CD14-positive monocyte (primary cell): ENCODE measurements around the gene NMUR1. TPM values are rescaled to one million over a fixed set of nuclear protein-coding genes. Genes with fewer than 3 reads are reported as not detected.

Source experiments
- DNase-seq, 3 donors: peaks; one replicate each; pipeline ENCODE4 v3.0.0-alpha.2; 2011 to 2022
- H2AFZ ChIP-seq: 2 replicates; pipeline ENCODE4 v1.6.0; 2012; ENCODE audit warnings: mild to moderate bottlenecking, low read depth, low read length, inconsistent platforms; ENCODE audit not compliant: insufficient read depth, poor library complexity, severe bottlenecking
- H3K27ac ChIP-seq, 2 donors: 1 replicate in 1 of 2; 2 replicates in 1 of 2; pipeline ENCODE4 v1.5.1; 2012 to 2013; ENCODE audit warnings: low read length in 2 of 2, control low read depth in 1 of 2, inconsistent platforms in 1 of 2, low read depth in 1 of 2, mild to moderate bottlenecking in 1 of 2
- H3K27me3 ChIP-seq, 2 donors: one replicate each; pipeline versions ENCODE4 v1.6.0 to v1.6.1; 2011 to 2013; ENCODE audit warnings: low read length in 2 of 2; ENCODE audit not compliant: control insufficient read depth in 2 of 2, insufficient read depth in 2 of 2
- H3K36me3 ChIP-seq, 2 donors: replicated peaks in 1 of 2; 1 replicate in 1 of 2; 2 replicates in 1 of 2; pipeline versions ENCODE4 v1.5.1 to v1.6.1; 2012 to 2013; ENCODE audit warnings: low read length in 2 of 2, control low read depth in 1 of 2, inconsistent platforms in 1 of 2, mild to moderate bottlenecking in 1 of 2; ENCODE audit not compliant: insufficient read depth in 2 of 2, control insufficient read depth in 1 of 2
- H3K4me1 ChIP-seq, 2 donors: 1 replicate in 1 of 2; 2 replicates in 1 of 2; pipeline versions ENCODE4 v1.5.1 to v1.6.1; 2012 to 2013; ENCODE audit warnings: low read length in 2 of 2, control low read depth in 1 of 2, inconsistent platforms in 1 of 2, mild to moderate bottlenecking in 1 of 2, moderate library complexity in 1 of 2; ENCODE audit not compliant: insufficient read depth in 2 of 2, control insufficient read depth in 1 of 2
- H3K4me2 ChIP-seq: replicated peaks from 2 replicates; pipeline ENCODE3; 2012; ENCODE audit warnings: low read length, moderate library complexity, mild to moderate bottlenecking; ENCODE audit not compliant: poor library complexity, severe bottlenecking; ENCODE audit errors: extremely low read depth
- H3K4me3 ChIP-seq, 3 experiments: fragments of 200-600 bp in 1 of 3; sonication (generic) in 1 of 3; replicated peaks in 1 of 3; 1 replicate in 2 of 3; 2 replicates in 1 of 3; pipeline ENCODE4 v1.5.1; 2011 to 2013; ENCODE audit warnings: low read length in 3 of 3, mild to moderate bottlenecking in 3 of 3, control low read depth in 2 of 3, low read depth in 2 of 3, inconsistent platforms in 1 of 3, moderate library complexity in 1 of 3
- H3K79me2 ChIP-seq: 2 replicates; pipeline ENCODE4 v1.6.0; 2012; ENCODE audit warnings: mild to moderate bottlenecking, control low read depth, inconsistent platforms, low read length, moderate library complexity; ENCODE audit not compliant: insufficient read depth
- H3K9ac ChIP-seq: 2 replicates; pipeline ENCODE4 v1.6.0; 2017; ENCODE audit warnings: low read length, mild to moderate bottlenecking; ENCODE audit not compliant: insufficient read depth, poor library complexity, severe bottlenecking
- H3K9me3 ChIP-seq, 2 donors: replicated peaks in 1 of 2; 1 replicate in 1 of 2; 2 replicates in 1 of 2; pipeline versions ENCODE4 v1.5.1 to v1.6.1; 2012 to 2013; ENCODE audit warnings: low read length in 2 of 2, control low read depth in 1 of 2; ENCODE audit not compliant: control insufficient read depth in 1 of 2, insufficient read depth in 1 of 2
- H4K20me1 ChIP-seq: 2 replicates; pipeline ENCODE4 v1.6.0; 2012; ENCODE audit warnings: mild to moderate bottlenecking, low read length, control low read depth, moderate library complexity; ENCODE audit not compliant: insufficient read depth
- H3K27ac Mint-ChIP-seq, 7 donors: one replicate each; pipeline ENCODE4 v1.8.0; 2020; ENCODE audit warnings: mild to moderate bottlenecking in 7 of 7, mixed read lengths in 7 of 7, moderate library complexity in 6 of 7, inconsistent platforms in 2 of 7
- H3K27me3 Mint-ChIP-seq, 3 donors: one replicate each; pipeline ENCODE4 v1.8.0; 2021 to 2022; ENCODE audit warnings: low read depth in 3 of 3, mild to moderate bottlenecking in 3 of 3, mixed read lengths in 3 of 3, moderate library complexity in 3 of 3, inconsistent platforms in 1 of 3
- H3K36me3 Mint-ChIP-seq, 2 donors: one replicate each; pipeline ENCODE4 v1.8.0; 2020; ENCODE audit warnings: mixed read lengths in 2 of 2, inconsistent platforms in 1 of 2, mild to moderate bottlenecking in 1 of 2
- H3K4me1 Mint-ChIP-seq: one replicate; pipeline ENCODE4 v1.8.0; 2020; ENCODE audit warnings: mild to moderate bottlenecking, mixed read lengths
- H3K4me3 Mint-ChIP-seq, 2 donors: one replicate each; pipeline ENCODE4 v1.8.0; 2020; ENCODE audit warnings: mild to moderate bottlenecking in 2 of 2, mixed read lengths in 2 of 2, moderate library complexity in 1 of 2
- H3K9me3 Mint-ChIP-seq, 7 donors: one replicate each; pipeline ENCODE4 v1.8.0; 2020 to 2022; ENCODE audit warnings: mixed read lengths in 7 of 7, mild to moderate bottlenecking in 6 of 7, moderate library complexity in 6 of 7, inconsistent platforms in 2 of 7
- CTCF ChIP-seq: fragments of 200-600 bp; IDR thresholded peaks from one replicate; pipeline ENCODE4 v1.8.0; 2022; ENCODE audit warnings: antibody characterized with exemption, mild to moderate bottlenecking
- WGBS: methylation state at CpG from one replicate; pipeline ENCODE4 v1.1.5; 2013; ENCODE audit warnings: missing lambda C conversion rate; ENCODE audit not compliant: insufficient coverage; 5-methylcytosine and 5-hydroxymethylcytosine counted together
- intact Hi-C, 2 donors: fragments of 100-400 bp; cut with micrococcal nuclease; formaldehyde crosslinking; loops; one replicate each; pipeline versions ENCODE4 v1.15.0 to v1.15.1; 2023
- polyA plus RNA-seq, 3 donors: library from polyadenylated mRNA; depleted of rRNA in 1 of 3; unstranded in 2 of 3; stranded (reverse) in 1 of 3; fragments of 300-500 nt in 2 of 3; fragments of >200 nt in 1 of 3; fragmentation: Illumina TruSeq in 2 of 3; gene quantifications; 1 replicate in 2 of 3; 2 replicates in 1 of 3; pipeline ENCODE4 v1.2.3, GENCODE V29; 2012 to 2021

NMUR1 gene
- polyA plus RNA-seq, 3 donors = not detected

DNA sequence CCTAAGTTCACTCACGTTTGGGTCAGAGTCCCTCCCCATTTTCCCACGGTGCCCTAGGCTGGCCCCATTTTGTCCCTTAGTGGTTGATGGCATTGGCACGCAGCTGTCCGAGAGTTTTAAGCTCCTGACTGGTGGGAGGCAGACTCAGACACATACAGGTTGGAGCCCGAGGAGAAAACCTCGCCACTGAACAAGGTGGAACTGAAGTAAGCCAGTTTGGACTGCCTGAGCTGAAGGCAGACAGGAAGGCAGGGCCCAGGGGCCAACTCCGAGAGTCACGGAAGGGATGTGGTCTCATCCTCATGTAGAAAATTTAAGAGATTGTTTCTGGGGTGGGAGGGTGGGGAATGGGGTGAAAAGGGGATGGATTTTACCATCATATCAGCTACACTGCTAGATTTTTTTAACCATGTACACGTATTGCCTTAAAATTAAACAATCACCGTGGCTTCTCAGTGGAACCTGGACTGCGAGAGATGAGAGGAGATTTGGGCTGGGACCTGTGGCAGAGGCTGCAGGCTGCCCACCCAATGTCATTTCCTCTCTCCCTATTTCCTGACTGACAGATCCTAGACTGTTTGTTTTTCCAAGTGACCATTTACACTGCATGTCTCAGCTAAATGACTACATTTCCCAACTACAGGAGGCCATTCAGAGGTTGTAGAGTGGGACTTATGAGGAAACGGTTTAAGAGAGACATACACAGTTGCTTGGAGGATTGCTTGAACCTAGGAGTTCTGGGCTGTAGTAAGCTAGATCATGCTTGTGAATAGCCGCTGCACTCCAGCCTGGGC, 19.4 kb upstream of the NMUR1 start:
- no peak overlapping the region for H3K9ac ChIP-seq
- H3K9me3 ChIP-seq = peaks cover 10 to 11% of the 10 kb centered on the region in 2 donors
- Mint-ChIP-seq H3K36me3 (peaks cover 18 to 24% of the 10 kb centered on the region in 2 donors), H3K4me1 (peaks cover 50% of the 10 kb centered on the region), H3K9me3 (peaks cover 8 to 35% (median 26%) of the 10 kb centered on the region in 7 donors), H3K27ac (no peak overlapping the region), H3K27me3 (peaks cover 61 to 86% (median 77%) of the 10 kb centered on the region in 3 donors), H3K4me3 (peak overlapping the region in 1 of 2 donors; percentile 80)
- H3K27me3 ChIP-seq = peaks cover 30 to 59% of the 10 kb centered on the region in 2 donors
- no peaks in the 10 kb centered on the region for H3K36me3 ChIP-seq
- no peak overlapping the region for H3K27ac ChIP-seq
- TF ChIP-seq CTCF = no peak
- peaks cover 12% of the 10 kb centered on the region for H4K20me1 ChIP-seq
- DNase-seq = no peak
- H3K4me1 ChIP-seq = peaks cover 28 to 39% of the 10 kb centered on the region in 2 donors
- intact Hi-C loops = no loop called here
- H3K4me2 ChIP-seq = no peak overlapping the region
- WGBS = 70% methylated on average over 7 of the region's 13 CpGs
- H3K4me3 ChIP-seq = no peak overlapping the region
- H2AFZ ChIP-seq = no peak overlapping the region
- H3K79me2 ChIP-seq = no peaks in the 10 kb centered on the region

GRCh38 chr2:231548752-231549151, 18.5 kb upstream of the NMUR1 start:
- no peak for DNase-seq
- Histone ChIP-seq H3K4me2 (no peak overlapping the region), H3K79me2 (no peaks in the 10 kb centered on the region), H3K4me1 (peaks cover 25 to 38% of the 10 kb centered on the region in 2 donors), H3K9ac (no peak overlapping the region), H3K27ac (no peak overlapping the region), H3K27me3 (peaks cover 30 to 61% of the 10 kb centered on the region in 2 donors), H3K4me3 (no peak overlapping the region), H3K36me3 (no peaks in the 10 kb centered on the region), H3K9me3 (peaks cover 11% of the 10 kb centered on the region in 2 donors), H4K20me1 (peaks cover 9% of the 10 kb centered on the region), H2AFZ (no peak overlapping the region)
- intact Hi-C loops = no loop called here
- no peak for TF ChIP-seq CTCF
- peaks cover 8 to 34% (median 26%) of the 10 kb centered on the region in 7 donors for H3K9me3 Mint-ChIP-seq
- H3K4me1 Mint-ChIP-seq = peaks cover 44% of the 10 kb centered on the region
- no peak overlapping the region for H3K27ac Mint-ChIP-seq
- H3K36me3 Mint-ChIP-seq = peaks cover 18 to 24% of the 10 kb centered on the region in 2 donors
- peaks cover 64 to 85% (median 78%) of the 10 kb centered on the region in 3 donors for H3K27me3 Mint-ChIP-seq
- 78% methylated on average over 2 of the region's 3 CpGs for WGBS
- H3K4me3 Mint-ChIP-seq = peak overlapping the region in 1 of 2 donors; percentile 77
